Loucy (cell line): Measurements from ENCODE around the gene SLCO1B3.

ENCODE experiments used
- CTCF ChIP-seq: fragments of 200-600 bp; sonication (generic); conservative IDR thresholded peaks from 2 replicates; pipeline ENCODE4 v1.5.1; 2014; ENCODE audit warnings: mild to moderate bottlenecking, antibody characterized with exemption, low read length
- EZH2phosphoT487 ChIP-seq: fragments of 200-600 bp; IDR thresholded peaks from 2 replicates; pipeline ENCODE4 v1.6.1; 2018; ENCODE audit warnings: antibody characterized with exemption, mild to moderate bottlenecking, moderate library complexity, borderline replicate concordance

- no peak for TF ChIP-seq CTCF
- no peak for TF ChIP-seq EZH2phosphoT487
Observed at GRCh38 chr12:20931894-20932293, 121.4 kb downstream of the SLCO1B3 start.
